K562 treated with DMSO at 1 percent for 4 hours (cell line): Measurements from ENCODE around the gene FEM1B. TPM values are rescaled to one million over a fixed set of nuclear protein-coding genes. Genes with fewer than 3 reads are reported as not detected.

ENCODE experiments used
- total RNA-seq: library from RNA; unstranded; fragments of 300-600 nt; gene quantifications from 2 replicates; pipeline ENCODE4 v1.2.3, GENCODE V29; 2022; ENCODE audit not compliant: insufficient read depth

Gene FEM1B
- total RNA-seq: 16.2 and 16.7 TPM in 2 replicates

DNA sequence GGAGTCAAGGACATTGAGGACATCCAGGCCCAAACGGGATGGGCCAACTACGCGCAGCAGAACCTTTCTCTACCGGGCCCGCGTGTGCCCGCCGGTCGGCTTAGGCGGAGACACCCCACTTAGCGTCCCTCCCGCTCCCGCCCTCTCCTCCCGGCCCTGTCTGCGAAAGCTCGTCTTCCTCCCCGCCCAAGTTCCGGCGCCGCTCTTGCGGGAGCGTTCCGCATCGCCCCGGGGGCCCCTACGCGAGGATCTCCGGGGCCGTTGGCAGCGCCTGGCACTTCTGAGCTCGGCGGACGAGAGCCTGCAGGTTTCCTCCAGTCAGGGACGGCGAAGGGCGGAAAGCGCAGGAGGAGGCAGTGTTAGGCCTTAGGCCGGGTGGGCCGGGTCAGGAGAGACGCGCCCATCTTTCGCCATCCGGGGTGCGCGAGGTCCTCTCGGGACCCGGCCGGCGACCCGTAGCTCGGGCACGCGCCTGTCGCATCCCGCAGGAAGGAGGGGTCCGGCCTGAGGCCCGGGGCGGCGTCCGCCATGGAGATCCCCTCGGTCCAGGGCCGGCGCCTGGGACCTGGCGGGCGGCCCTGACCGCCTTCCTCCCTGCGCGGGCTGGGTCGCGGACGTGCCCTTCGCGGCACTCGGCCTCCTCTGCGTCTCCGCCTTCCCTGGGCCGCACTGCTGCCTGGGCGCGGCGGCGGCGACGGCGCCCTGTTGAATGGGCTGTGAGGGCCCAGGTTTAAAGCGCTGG, at the start of gene FEM1B:
FEM1B (plus strand) TSS at position 143 of the 742 bp plus-strand sequence. CDS start 673 bp downstream, outside the sequence.

DNA sequence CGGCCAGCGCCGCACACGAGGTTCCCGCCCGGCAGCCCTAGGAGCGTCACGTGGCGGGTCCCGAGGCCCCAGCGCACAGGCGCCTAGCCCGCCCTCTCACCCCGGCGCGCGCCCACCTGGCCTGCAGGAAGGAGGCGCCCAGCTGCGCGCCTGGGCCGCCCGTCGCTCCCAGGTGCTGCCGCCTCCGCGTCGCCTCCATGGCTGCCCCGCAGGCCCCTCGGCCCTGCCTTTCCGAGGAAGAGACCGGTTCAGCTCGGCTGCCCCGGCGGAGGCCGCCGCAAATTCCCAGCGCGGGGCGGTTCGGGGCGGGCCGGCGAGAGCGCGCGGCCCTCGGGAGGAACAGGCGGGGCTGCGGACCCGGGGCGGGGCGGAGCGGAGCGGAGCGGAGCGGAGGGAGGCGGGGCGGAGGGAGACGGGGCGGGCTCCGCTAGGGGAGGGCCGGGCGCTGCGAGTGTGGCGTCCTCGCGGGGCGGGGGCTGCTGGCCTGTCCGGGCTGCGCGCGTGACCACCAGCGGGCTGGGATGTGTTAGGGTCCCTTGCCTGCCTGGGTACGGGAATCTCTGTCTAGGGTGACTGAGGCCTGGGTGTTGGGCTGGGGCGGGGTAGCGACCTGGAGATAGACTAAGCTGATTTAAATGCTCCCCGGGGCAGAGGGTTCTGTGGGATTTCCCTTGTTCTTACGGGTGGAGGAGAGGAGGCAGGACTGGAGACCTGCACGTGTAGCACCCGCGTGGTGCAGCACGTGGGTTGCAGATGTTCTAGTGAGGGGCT, 48.0 kb upstream of the FEM1B start, which contains the start of gene CLN6:
CLN6 (minus strand) TSS at position 343 of the 771 bp plus-strand sequence; CDS start at position 199, 144 bp downstream.

Other genes starting within 250 kb of the FEM1B start
- 13.4 and 26.9 TPM in 2 replicates for gene PIAS1, start 223.4 kb upstream of the FEM1B start, total RNA-seq
- gene CALML4, start 72.4 kb upstream of the FEM1B start, total RNA-seq: 6.6 and 8.9 TPM in 2 replicates
- 25.6 and 29.7 TPM in 2 replicates for gene CLN6, start 48.0 kb upstream of the FEM1B start, total RNA-seq
- gene ITGA11, start 154.4 kb downstream of the FEM1B start, total RNA-seq: not detected in 2 replicates